HCT116 (cell line): Measurements from ENCODE around the gene ANKRD13C. TPM values are rescaled to one million over a fixed set of nuclear protein-coding genes. Genes with fewer than 3 reads are reported as not detected.

Experiments
- ATAC-seq: fragments of 200-7000 bp; cut with Tn5 transposase; 2 replicates; pipeline ENCODE4 v1.9.1; 2020; ENCODE audit warnings: mild to moderate bottlenecking, moderate library complexity
- BruUV-seq: library from RNA; stranded (reverse); fragments of 400-500 nt; replicated peaks from 2 replicates; lab custom pipeline; 2021; lab: Mats Ljungman, UMichigan
- CTCF ChIA-PET: fragments of 300-600 bp; sonication (Branson Sonifier 250); formaldehyde crosslinking; loops from one replicate; lab custom pipeline; 2021; ENCODE audit warnings: antibody characterized with exemption; lab: Charles Lee
- POLR2A ChIA-PET: fragments of 300-600, 350-600 bp; sonication (Branson Sonifier 250); formaldehyde crosslinking; loops from one replicate; lab custom pipeline; 2021; ENCODE audit warnings: antibody characterized with exemption; lab: Charles Lee
- RAD21 ChIA-PET, 2 experiments: fragments of 300-600 bp; sonication (Branson Sonifier 250); formaldehyde crosslinking; loops; one replicate each; lab custom pipeline; 2023; ENCODE audit warnings: low total read pairs in 2 of 2; ENCODE audit not compliant: uncharacterized antibody in 2 of 2, unreplicated experiment in 2 of 2, low non-redundant PET in 1 of 2; lab: Charles Lee
- DNase-seq: peaks from one replicate; pipeline ENCODE4 v3.0.0-alpha.2; 2010; ENCODE audit warnings: low read depth, low spot score
- H2AFZ ChIP-seq: fragments of 200-600 bp; shearing (Covaris generic), sonication (generic); 2 replicates; pipeline ENCODE4 v1.6.1; 2017; ENCODE audit warnings: low read depth, mixed run types, mixed read lengths, antibody characterized with exemption, low read length; ENCODE audit not compliant: poor library complexity, severe bottlenecking
- H3K27ac ChIP-seq: 2 replicates; pipeline ENCODE4 v1.5.1; 2012; ENCODE audit warnings: low read depth, low read length
- H3K27me3 ChIP-seq: fragments of 200-600 bp; sonication (generic); 2 replicates; pipeline ENCODE4 v1.6.1; 2016; ENCODE audit warnings: mixed run types, low read length, mixed read lengths; ENCODE audit not compliant: insufficient read depth
- H3K36me3 ChIP-seq, 2 experiments: fragments of 200-500 bp in 1 of 2; fragments of 200-600 bp in 1 of 2; sonication (Bioruptor generic) in 1 of 2; sonication (generic) in 1 of 2; 2 replicates each; pipeline versions ENCODE4 v1.5.1 to v1.6.1; 2014 to 2016; ENCODE audit warnings: low read length in 2 of 2, inconsistent platforms in 1 of 2, mixed read lengths in 1 of 2, mixed run types in 1 of 2; ENCODE audit not compliant: insufficient read depth in 2 of 2, control insufficient read depth in 1 of 2
- H3K4me1 ChIP-seq, 2 experiments: fragments of 200-600 bp in 1 of 2; sonication (generic) in 1 of 2; 2 replicates each; pipeline versions ENCODE4 v1.5.1 to v1.6.1; 2012 to 2017; ENCODE audit warnings: low read length in 2 of 2, inconsistent platforms in 1 of 2, mild to moderate bottlenecking in 1 of 2, mixed read lengths in 1 of 2, mixed run types in 1 of 2, moderate library complexity in 1 of 2; ENCODE audit not compliant: insufficient read depth in 2 of 2, control insufficient read depth in 1 of 2
- H3K4me2 ChIP-seq: fragments of 200-600 bp; sonication (generic); 2 replicates; pipeline ENCODE4 v1.6.1; 2017; ENCODE audit warnings: mixed run types, low read length, mixed read lengths
- H3K4me3 ChIP-seq, 2 experiments: fragments of 200-600 bp in 1 of 2; sonication (generic) in 1 of 2; replicated peaks in 1 of 2; 2 replicates each; pipeline ENCODE4 v1.5.1; 2011 to 2016; ENCODE audit warnings: low read length in 2 of 2, control low read depth in 1 of 2, low read depth in 1 of 2, mild to moderate bottlenecking in 1 of 2, mixed read lengths in 1 of 2, mixed run types in 1 of 2
- H3K79me2 ChIP-seq: fragments of 200-600 bp; sonication (generic); 2 replicates; pipeline ENCODE4 v1.6.1; 2017; ENCODE audit warnings: mild to moderate bottlenecking, mixed run types, low read length, moderate library complexity, mixed read lengths; ENCODE audit not compliant: insufficient read depth
- H3K9ac ChIP-seq: fragments of 200-600 bp; sonication (generic); 2 replicates; pipeline ENCODE4 v1.6.1; 2016; ENCODE audit warnings: low read length, mixed read lengths
- H3K9me2 ChIP-seq: fragments of 200-600 bp; sonication (generic), shearing (Covaris generic); 2 replicates; pipeline ENCODE4 v1.6.1; 2017; ENCODE audit warnings: mixed run types, mild to moderate bottlenecking, moderate library complexity; ENCODE audit not compliant: insufficient read depth
- H3K9me3 ChIP-seq, 2 experiments: fragments of 200-500 bp in 1 of 2; fragments of 200-600 bp in 1 of 2; sonication (Bioruptor generic) in 1 of 2; sonication (generic) in 1 of 2; 2 replicates each; pipeline ENCODE4 v1.6.1; 2014 to 2017; ENCODE audit warnings: low read length in 2 of 2, mixed read lengths in 2 of 2, inconsistent platforms in 1 of 2, low read depth in 1 of 2, mild to moderate bottlenecking in 1 of 2, mixed run types in 1 of 2, moderate library complexity in 1 of 2; ENCODE audit not compliant: control insufficient read depth in 1 of 2, insufficient read depth in 1 of 2
- H4K20me1 ChIP-seq: fragments of 200-600 bp; sonication (generic), shearing (Covaris generic); 2 replicates; pipeline ENCODE4 v1.6.1; 2017; ENCODE audit warnings: mixed run types, mild to moderate bottlenecking, moderate library complexity; ENCODE audit not compliant: insufficient read depth
- ATF3 ChIP-seq: IDR thresholded peaks from 2 replicates; pipeline ENCODE4 v1.6.1; 2012
- CBX3 ChIP-seq: IDR thresholded peaks from 2 replicates; pipeline ENCODE4 v1.6.1; 2012; ENCODE audit warnings: low read depth
- CEBPB ChIP-seq: IDR thresholded peaks from 2 replicates; pipeline ENCODE4 v1.6.1; 2012; ENCODE audit warnings: low read depth
- CTCF ChIP-seq, 3 experiments: fragments of 200-600 bp in 1 of 3; sonication (generic) in 1 of 3; IDR thresholded peaks in 2 of 3; conservative IDR thresholded peaks in 1 of 3; 2 replicates each; pipeline ENCODE4 v1.5.1; 2012 to 2017; ENCODE audit warnings: low read depth in 2 of 3, low read length in 2 of 3, antibody characterized with exemption in 1 of 3, borderline replicate concordance in 1 of 3, control low read depth in 1 of 3, mild to moderate bottlenecking in 1 of 3, mixed read lengths in 1 of 3, mixed run types in 1 of 3, moderate library complexity in 1 of 3; ENCODE audit not compliant: insufficient read depth in 1 of 3
- EGR1 ChIP-seq: IDR thresholded peaks from 2 replicates; pipeline ENCODE4 v1.6.1; 2012; ENCODE audit warnings: low read depth
- ELF1 ChIP-seq: IDR thresholded peaks from 2 replicates; pipeline ENCODE4 v1.6.1; 2012; ENCODE audit warnings: low read depth, borderline replicate concordance
- EZH2phosphoT487 ChIP-seq: fragments of 200-600 bp; IDR thresholded peaks from 2 replicates; pipeline ENCODE4 v1.6.1; 2018; ENCODE audit warnings: antibody characterized with exemption, borderline replicate concordance
- FOSL1 ChIP-seq: IDR thresholded peaks from 2 replicates; pipeline ENCODE4 v1.6.1; 2012; ENCODE audit warnings: low read depth
- JUND ChIP-seq: IDR thresholded peaks from 2 replicates; pipeline ENCODE4 v1.6.1; 2012
- MAX ChIP-seq: IDR thresholded peaks from 2 replicates; pipeline ENCODE4 v1.6.1; 2012
- POLR2A ChIP-seq: IDR thresholded peaks from 2 replicates; pipeline ENCODE4 v1.7.0; 2011; ENCODE audit warnings: borderline replicate concordance; ENCODE audit not compliant: insufficient read depth, insufficient read length; ENCODE audit errors: extremely low read depth
- POLR2AphosphoS5 ChIP-seq: IDR thresholded peaks from 2 replicates; pipeline ENCODE4 v1.6.1; 2011; ENCODE audit warnings: mild to moderate bottlenecking, low read depth, low read length, moderate library complexity
- REST ChIP-seq: IDR thresholded peaks from 2 replicates; pipeline ENCODE4 v1.6.1; 2012; ENCODE audit warnings: low read depth
- SIN3A ChIP-seq: IDR thresholded peaks from 2 replicates; pipeline ENCODE4 v1.6.1; 2012; ENCODE audit warnings: low read depth
- SRF ChIP-seq: IDR thresholded peaks from 2 replicates; pipeline ENCODE4 v1.6.1; 2012; ENCODE audit warnings: low read depth
- ZFX ChIP-seq: fragments of 450-650 bp; IDR thresholded peaks from 2 replicates; pipeline ENCODE4 v1.6.1; 2017
- ZNF274 ChIP-seq: fragments of 200-500 bp; sonication (Bioruptor generic); IDR thresholded peaks from 2 replicates; pipeline ENCODE4 v1.6.1; 2014; ENCODE audit warnings: mild to moderate bottlenecking, low read depth, low read length, inconsistent platforms
- intact Hi-C: fragments of 100-400 bp; cut with micrococcal nuclease; formaldehyde crosslinking; loops from 2 replicates; pipeline ENCODE4 v1.10.0; 2022
- total RNA-seq: library from RNA; stranded (reverse); gene quantifications from one replicate; pipeline ENCODE4 v1.2.1, GENCODE V29; 2021; ENCODE audit not compliant: unreplicated experiment

Gene ANKRD13C
- total RNA-seq, 1 experiment from 2014 or later = 21.1 TPM

GRCh38 chr1:70360321-70360720 lies 5.8 kb upstream of the ANKRD13C start (continued):
- TF ChIP-seq CTCF (IDR thresholded peaks at IDR 0.05 in 2 of 3, conservative IDR thresholded peaks at IDR 0.05 in 1 of 3; ENCODE audit: borderline replicate concordance in 1 of 3, insufficient read depth in 1 of 3, low read depth in 2 of 3, low read length in 2 of 3) (no peak), POLR2AphosphoS5 (no peak), JUND (no peak), CEBPB (no peak)

- no peak overlapping the region for H3K9ac ChIP-seq
- H3K9me3 ChIP-seq = no peaks in the 10 kb centered on the region
- ChIA-PET RAD21 (no interaction called here), CTCF (no interaction called here), POLR2A (no interaction called here)
- peaks cover 10% of the 10 kb centered on the region for H3K79me2 ChIP-seq
- H4K20me1 ChIP-seq = no peaks in the 10 kb centered on the region
- BruUV-seq = no TSS peak
- H3K36me3 ChIP-seq = no peaks in the 10 kb centered on the region
- intact Hi-C loops = no loop called here
- no peak overlapping the region for H3K4me3 ChIP-seq
- no peak overlapping the region for H3K4me2 ChIP-seq
- no peak for ATAC-seq
- H3K27ac ChIP-seq = no peak overlapping the region
- peaks cover 5 to 13% of the 10 kb centered on the region in 2 experiments; a peak in 2 of 4 replicates for H3K4me1 ChIP-seq
- H3K9me2 ChIP-seq = no peaks in the 10 kb centered on the region
- DNase-seq = no peak
- H3K27me3 ChIP-seq = no peaks in the 10 kb centered on the region
- H2AFZ ChIP-seq = no peak overlapping the region
- TF ChIP-seq SRF = no peak
- TF ChIP-seq POLR2AphosphoS5 = no peak
- no peak for TF ChIP-seq EGR1
- no peak for TF ChIP-seq ZNF274
- no peak for TF ChIP-seq POLR2A
- no peak for TF ChIP-seq ATF3
- no peak for TF ChIP-seq MAX
- no peak for TF ChIP-seq ZFX
- TF ChIP-seq REST = no peak
- TF ChIP-seq CBX3 = no peak
- TF ChIP-seq ELF1 = no peak
- no peak for TF ChIP-seq EZH2phosphoT487
- TF ChIP-seq FOSL1 = no peak
- TF ChIP-seq SIN3A = no peak
- TF ChIP-seq CTCF (IDR thresholded peaks at IDR 0.05 in 2 of 3, conservative IDR thresholded peaks at IDR 0.05 in 1 of 3; ENCODE audit: borderline replicate concordance in 1 of 3, insufficient read depth in 1 of 3, low read depth in 2 of 3, low read length in 2 of 3) = no peak
- TF ChIP-seq JUND = no peak
These were observed 4.5 kb upstream of the ANKRD13C start for GRCh38 chr1:70358921-70359564.
